ENCODE results near the gene MEX3C. TPM values are rescaled to one million over a fixed set of nuclear protein-coding genes. Genes with fewer than 3 reads are reported as not detected.

The MEX3C gene
- polyA plus RNA-seq, 1 of the 3 experiments (the other 2 are of a cell fraction): 25.1 TPM

- H3K9me2 ChIP-seq: no peaks in the 10 kb centered on the region
- no peak overlapping the region; a peak in 1 of 4 replicates for H3K27ac ChIP-seq (ENCODE audit: low read depth in 2 of 2, low read length in 1 of 2)
- no peak for DNase-seq
- no peak overlapping the region for H3K4me3 ChIP-seq (ENCODE audit: low read depth in 2 of 2, low read length in 1 of 2)
- H3K9me3 ChIP-seq: no peaks in the 10 kb centered on the region
- no peak overlapping the region for H3K4me2 ChIP-seq
- H3F3A ChIP-seq (replicated peaks; ENCODE audit: insufficient read depth): peaks cover 4% of the 10 kb centered on the region
- 100% methylated on average over 3 of the region's 3 CpGs for WGBS (ENCODE audit: low lambda C conversion rate)
- peaks cover 45% of the 10 kb centered on the region for H4K20me1 ChIP-seq (ENCODE audit: insufficient read depth)
- no peaks in the 10 kb centered on the region for H3K27me3 ChIP-seq (ENCODE audit: insufficient read depth)
- H3K79me2 ChIP-seq (ENCODE audit: insufficient read depth): peaks cover 43% of the 10 kb centered on the region
- no peak overlapping the region for H3K9ac ChIP-seq
- H3K36me3 ChIP-seq (replicated peaks in 1 of 2; ENCODE audit: control insufficient read depth in 1 of 2, insufficient read depth in 2 of 2, low read length in 1 of 2): peaks cover 28 to 29% of the 10 kb centered on the region in 2 experiments
- no peak overlapping the region for H2AFZ ChIP-seq (ENCODE audit: low read depth)
- TF ChIP-seq FOXM1 (IDR thresholded peaks at IDR 0.05; ENCODE audit: low read depth) (no peak), USF2 (IDR thresholded peaks at IDR 0.05; ENCODE audit: borderline replicate concordance, low read depth, low read length) (no peak), RAD21 (IDR thresholded peaks at IDR 0.05; ENCODE audit: low read length) (no peak), EZH2phosphoT487 (IDR thresholded peaks at IDR 0.05; ENCODE audit: borderline replicate concordance, low read depth) (no peak), CTCF (IDR thresholded peaks at IDR 0.05) (no peak), TAF1 (IDR thresholded peaks at IDR 0.05; ENCODE audit: borderline replicate concordance, low read depth, low read length) (no peak), POLR2AphosphoS5 (IDR thresholded peaks at IDR 0.05; ENCODE audit: low read depth, low read length) (no peak), RCOR1 (IDR thresholded peaks at IDR 0.05; ENCODE audit: low read length) (no peak), MXI1 (IDR thresholded peaks at IDR 0.05; ENCODE audit: low read depth, low read length) (no peak), YY1 (IDR thresholded peaks at IDR 0.05; ENCODE audit: low read depth) (no peak), RXRA (IDR thresholded peaks at IDR 0.05; ENCODE audit: borderline replicate concordance, low read depth) (no peak), TEAD4 (IDR thresholded peaks at IDR 0.05; ENCODE audit: borderline replicate concordance, insufficient read depth) (no peak), NFIC (IDR thresholded peaks at IDR 0.05; ENCODE audit: borderline replicate concordance) (no peak), FOXJ3 (CRISPR knock-in tag; IDR thresholded peaks at IDR 0.05) (no peak), SMC3 (IDR thresholded peaks at IDR 0.05; ENCODE audit: low read depth, low read length) (no peak), MAX (IDR thresholded peaks at IDR 0.05; ENCODE audit: low read depth) (no peak)
- TF ChIP-seq, protein P1, sequence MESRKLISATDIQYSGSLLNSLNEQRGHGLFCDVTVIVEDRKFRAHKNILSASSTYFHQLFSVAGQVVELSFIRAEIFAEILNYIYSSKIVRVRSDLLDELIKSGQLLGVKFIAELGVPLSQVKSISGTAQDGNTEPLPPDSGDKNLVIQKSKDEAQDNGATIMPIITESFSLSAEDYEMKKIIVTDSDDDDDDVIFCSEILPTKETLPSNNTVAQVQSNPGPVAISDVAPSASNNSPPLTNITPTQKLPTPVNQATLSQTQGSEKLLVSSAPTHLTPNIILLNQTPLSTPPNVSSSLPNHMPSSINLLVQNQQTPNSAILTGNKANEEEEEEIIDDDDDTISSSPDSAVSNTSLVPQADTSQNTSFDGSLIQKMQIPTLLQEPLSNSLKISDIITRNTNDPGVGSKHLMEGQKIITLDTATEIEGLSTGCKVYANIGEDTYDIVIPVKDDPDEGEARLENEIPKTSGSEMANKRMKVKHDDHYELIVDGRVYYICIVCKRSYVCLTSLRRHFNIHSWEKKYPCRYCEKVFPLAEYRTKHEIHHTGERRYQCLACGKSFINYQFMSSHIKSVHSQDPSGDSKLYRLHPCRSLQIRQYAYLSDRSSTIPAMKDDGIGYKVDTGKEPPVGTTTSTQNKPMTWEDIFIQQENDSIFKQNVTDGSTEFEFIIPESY (IDR thresholded peaks at IDR 0.05; ENCODE audit: borderline replicate concordance, low read depth): no peak
- TF ChIP-seq, protein P2, sequence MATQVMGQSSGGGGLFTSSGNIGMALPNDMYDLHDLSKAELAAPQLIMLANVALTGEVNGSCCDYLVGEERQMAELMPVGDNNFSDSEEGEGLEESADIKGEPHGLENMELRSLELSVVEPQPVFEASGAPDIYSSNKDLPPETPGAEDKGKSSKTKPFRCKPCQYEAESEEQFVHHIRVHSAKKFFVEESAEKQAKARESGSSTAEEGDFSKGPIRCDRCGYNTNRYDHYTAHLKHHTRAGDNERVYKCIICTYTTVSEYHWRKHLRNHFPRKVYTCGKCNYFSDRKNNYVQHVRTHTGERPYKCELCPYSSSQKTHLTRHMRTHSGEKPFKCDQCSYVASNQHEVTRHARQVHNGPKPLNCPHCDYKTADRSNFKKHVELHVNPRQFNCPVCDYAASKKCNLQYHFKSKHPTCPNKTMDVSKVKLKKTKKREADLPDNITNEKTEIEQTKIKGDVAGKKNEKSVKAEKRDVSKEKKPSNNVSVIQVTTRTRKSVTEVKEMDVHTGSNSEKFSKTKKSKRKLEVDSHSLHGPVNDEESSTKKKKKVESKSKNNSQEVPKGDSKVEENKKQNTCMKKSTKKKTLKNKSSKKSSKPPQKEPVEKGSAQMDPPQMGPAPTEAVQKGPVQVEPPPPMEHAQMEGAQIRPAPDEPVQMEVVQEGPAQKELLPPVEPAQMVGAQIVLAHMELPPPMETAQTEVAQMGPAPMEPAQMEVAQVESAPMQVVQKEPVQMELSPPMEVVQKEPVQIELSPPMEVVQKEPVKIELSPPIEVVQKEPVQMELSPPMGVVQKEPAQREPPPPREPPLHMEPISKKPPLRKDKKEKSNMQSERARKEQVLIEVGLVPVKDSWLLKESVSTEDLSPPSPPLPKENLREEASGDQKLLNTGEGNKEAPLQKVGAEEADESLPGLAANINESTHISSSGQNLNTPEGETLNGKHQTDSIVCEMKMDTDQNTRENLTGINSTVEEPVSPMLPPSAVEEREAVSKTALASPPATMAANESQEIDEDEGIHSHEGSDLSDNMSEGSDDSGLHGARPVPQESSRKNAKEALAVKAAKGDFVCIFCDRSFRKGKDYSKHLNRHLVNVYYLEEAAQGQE (IDR thresholded peaks at IDR 0.05; ENCODE audit: low read depth, low read length): no peak
- no peaks in the 10 kb centered on the region; a peak in 2 of 4 replicates for H3K4me1 ChIP-seq (ENCODE audit: control insufficient read depth in 1 of 2, insufficient read depth in 2 of 2, low read depth in 1 of 2, low read length in 1 of 2)
- ChIA-PET CTCF (interaction anchor here (0.9 kb wide), 1 partner anchor 25 kb away, joined by 3 read pairs; no protein-coding TSS in a partner anchor), POLR2A (no interaction called here)
These were observed 26.3 kb downstream of the MEX3C start for GRCh38 chr18:51171223-51171622.
